ENCODE measurements around the gene AZGP1. TPM values are rescaled to one million over a fixed set of nuclear protein-coding genes. Genes with fewer than 3 reads are reported as not detected.
"Not testable (repeated sequence)": the region's sequence is repeated elsewhere in the genome, so short reads cannot be mapped to it uniquely, and the experiment has no call there.

The AZGP1 gene
- total RNA-seq, 1 donor from 2014 or later: not detected

DNA sequence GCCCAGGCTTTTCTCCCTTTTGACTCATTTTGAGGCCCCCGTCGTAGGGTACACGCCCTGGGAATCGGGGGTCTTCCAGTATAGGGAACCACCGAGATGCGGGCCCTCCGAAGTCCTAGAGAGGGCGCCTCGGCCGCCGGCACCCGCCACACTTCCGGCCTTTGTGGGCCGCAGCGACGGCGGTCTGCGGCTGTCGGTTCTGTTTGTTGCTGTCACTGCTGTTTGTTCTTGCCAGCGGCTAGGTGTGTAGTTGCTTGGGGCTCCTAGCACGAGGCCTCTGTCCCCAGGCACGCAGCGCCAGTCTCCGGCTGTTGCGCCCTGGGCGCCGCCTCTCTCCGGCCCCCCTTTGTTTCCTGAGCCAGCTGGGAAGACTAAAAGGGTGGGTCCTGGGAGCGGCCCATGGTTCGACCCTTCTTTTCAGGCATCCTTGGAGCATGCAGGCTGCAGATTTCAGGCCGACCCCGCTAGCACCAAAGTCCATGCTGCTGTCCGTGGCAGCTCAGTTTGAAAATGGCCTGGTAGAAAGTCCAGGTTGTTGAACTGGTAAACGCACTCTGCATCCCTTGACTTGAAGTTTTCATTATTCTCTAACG lies 21.8 kb upstream of the AZGP1 start:
- Mint-ChIP-seq H3K36me3 (ENCODE audit: low read depth) (no peaks in the 10 kb centered on the region), H3K4me3 (ENCODE audit: unreplicated experiment) (peak overlapping the region; percentile 42), H3K27ac (ENCODE audit: unreplicated experiment) (no peak overlapping the region), H3K9me3 (ENCODE audit: low read depth) (no peaks in the 10 kb centered on the region), H3K4me1 (ENCODE audit: low read depth) (peaks cover 6% of the 10 kb centered on the region), H3K27me3 (ENCODE audit: low read depth) (peaks cover 4% of the 10 kb centered on the region)
- DNase-seq (ENCODE audit: low spot score): no peak
- TF ChIP-seq, protein P1, sequence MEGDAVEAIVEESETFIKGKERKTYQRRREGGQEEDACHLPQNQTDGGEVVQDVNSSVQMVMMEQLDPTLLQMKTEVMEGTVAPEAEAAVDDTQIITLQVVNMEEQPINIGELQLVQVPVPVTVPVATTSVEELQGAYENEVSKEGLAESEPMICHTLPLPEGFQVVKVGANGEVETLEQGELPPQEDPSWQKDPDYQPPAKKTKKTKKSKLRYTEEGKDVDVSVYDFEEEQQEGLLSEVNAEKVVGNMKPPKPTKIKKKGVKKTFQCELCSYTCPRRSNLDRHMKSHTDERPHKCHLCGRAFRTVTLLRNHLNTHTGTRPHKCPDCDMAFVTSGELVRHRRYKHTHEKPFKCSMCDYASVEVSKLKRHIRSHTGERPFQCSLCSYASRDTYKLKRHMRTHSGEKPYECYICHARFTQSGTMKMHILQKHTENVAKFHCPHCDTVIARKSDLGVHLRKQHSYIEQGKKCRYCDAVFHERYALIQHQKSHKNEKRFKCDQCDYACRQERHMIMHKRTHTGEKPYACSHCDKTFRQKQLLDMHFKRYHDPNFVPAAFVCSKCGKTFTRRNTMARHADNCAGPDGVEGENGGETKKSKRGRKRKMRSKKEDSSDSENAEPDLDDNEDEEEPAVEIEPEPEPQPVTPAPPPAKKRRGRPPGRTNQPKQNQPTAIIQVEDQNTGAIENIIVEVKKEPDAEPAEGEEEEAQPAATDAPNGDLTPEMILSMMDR (IDR thresholded peaks at IDR 0.05): peak; percentile 10

DNA sequence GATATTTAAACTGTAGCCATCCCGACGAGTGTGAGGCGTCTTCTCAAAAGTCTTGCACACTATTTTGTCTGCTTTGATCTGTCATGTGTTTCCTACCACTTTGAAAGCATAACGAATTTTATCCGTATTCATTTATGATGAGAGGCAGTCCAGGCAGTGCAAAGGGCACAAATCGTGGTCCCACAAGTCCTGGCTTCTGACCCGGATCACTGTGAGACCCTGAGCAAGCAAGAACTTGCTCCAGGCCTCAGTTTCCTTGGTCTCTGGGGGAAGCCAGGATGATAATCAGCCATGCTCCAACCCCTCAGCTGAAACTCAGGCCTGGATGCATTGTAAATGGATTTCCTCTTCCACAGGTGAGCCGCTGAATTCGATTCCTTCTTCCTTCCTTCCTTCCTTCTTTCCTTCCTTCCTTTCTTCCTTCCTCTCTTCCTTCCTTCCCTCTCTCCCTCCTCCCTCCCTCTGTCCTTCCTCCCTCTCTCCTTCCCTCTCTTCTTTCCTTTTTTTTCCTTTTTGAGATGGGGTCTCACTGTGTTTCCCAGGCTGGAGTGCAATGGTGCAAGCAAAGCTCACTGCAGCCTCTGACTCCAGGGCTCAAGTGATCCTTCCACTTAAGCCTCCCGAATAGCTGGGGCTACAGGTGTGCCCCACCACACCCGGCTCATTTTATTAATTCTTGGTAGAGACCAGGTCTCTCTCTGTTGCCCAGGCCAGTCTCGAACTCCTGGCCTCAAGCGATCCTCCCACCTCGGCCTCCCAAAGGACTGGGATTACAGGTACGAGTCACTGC lies 21.1 kb upstream of the AZGP1 start:
- no peaks in the 10 kb centered on the region for H3K36me3 Mint-ChIP-seq (ENCODE audit: low read depth)

DNA sequence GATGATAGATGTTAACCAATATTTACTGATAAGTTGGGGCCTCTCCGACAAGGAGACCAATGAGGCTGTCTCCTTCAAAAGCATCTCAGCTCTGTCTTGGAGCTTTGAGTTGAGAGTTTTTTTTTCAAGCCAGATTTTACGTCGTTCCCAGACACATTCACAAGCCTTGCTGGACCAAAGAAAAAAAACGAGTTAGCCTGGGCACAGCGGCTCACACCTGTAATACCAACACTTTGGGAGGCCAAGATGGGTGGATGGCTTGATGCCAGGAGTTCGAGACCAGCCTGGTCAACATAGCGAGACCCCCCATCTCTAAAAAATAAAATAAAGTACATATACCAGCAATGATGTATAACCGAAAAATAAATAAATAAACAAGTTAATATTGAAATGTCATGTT lies 19.0 kb upstream of the AZGP1 start:
- Mint-ChIP-seq H3K27me3 (ENCODE audit: low read depth) (peaks cover 6% of the 10 kb centered on the region), H3K27ac (ENCODE audit: unreplicated experiment) (no peak overlapping the region), H3K4me1 (ENCODE audit: low read depth) (peaks cover 12% of the 10 kb centered on the region), H3K36me3 (ENCODE audit: low read depth) (no peaks in the 10 kb centered on the region), H3K9me3 (ENCODE audit: low read depth) (no peaks in the 10 kb centered on the region), H3K4me3 (ENCODE audit: unreplicated experiment) (no peak overlapping the region)
- TF ChIP-seq, protein P1 (IDR thresholded peaks at IDR 0.05): no peak
- DNase-seq (ENCODE audit: low spot score): peak; percentile 18

More for the DNA sequence above, 21.1 kb upstream of the AZGP1 start:
- Mint-ChIP-seq H3K4me3 (ENCODE audit: unreplicated experiment) (peak overlapping the region; percentile 42), H3K27me3 (ENCODE audit: low read depth) (peaks cover 4% of the 10 kb centered on the region), H3K27ac (ENCODE audit: unreplicated experiment) (no peak overlapping the region), H3K9me3 (ENCODE audit: low read depth) (no peaks in the 10 kb centered on the region), H3K4me1 (ENCODE audit: low read depth) (peaks cover 6% of the 10 kb centered on the region)
- TF ChIP-seq, protein P1 (IDR thresholded peaks at IDR 0.05): no peak
- DNase-seq (ENCODE audit: low spot score): no peak

DNA sequence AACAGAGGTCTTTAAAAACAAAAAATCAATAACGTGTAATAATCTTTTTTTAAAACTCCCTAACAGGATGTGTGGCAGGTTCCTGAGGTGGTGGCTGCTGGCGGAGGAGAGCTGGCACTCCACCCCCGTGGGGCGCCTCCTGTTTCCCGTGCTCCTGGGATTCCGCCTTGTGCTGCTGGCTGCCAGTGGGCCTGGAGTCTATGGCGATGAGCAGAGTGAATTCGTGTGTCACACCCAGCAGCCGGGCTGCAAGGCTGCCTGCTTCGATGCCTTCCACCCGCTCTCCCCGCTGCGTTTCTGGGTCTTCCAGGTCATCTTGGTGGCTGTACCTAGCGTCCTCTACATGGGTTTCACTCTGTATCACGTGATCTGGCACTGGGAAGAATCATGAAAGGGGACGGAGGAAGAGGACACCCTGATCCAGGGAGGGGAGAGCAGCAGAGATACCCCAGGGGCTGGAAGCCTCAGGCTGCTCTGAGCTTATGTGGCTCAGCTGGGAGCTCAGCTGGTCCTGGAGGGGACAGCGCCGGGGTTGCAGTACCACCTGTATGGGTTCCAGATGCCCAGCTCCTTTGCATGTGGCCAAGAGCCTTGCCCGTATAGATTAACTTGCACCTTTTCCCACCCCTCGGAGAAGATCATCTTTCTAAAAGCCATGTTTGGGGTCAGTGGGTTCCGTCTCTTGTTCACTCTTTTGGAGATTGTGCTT lies 16.7 kb upstream of the AZGP1 start:
- H3K27me3 Mint-ChIP-seq (ENCODE audit: low read depth): peaks cover 6% of the 10 kb centered on the region
- H3K9me3 Mint-ChIP-seq (ENCODE audit: low read depth): no peaks in the 10 kb centered on the region
- TF ChIP-seq, protein P1 (IDR thresholded peaks at IDR 0.05): no peak
- H3K36me3 Mint-ChIP-seq (ENCODE audit: low read depth): no peaks in the 10 kb centered on the region
- peaks cover 12% of the 10 kb centered on the region for H3K4me1 Mint-ChIP-seq (ENCODE audit: low read depth)
- H3K4me3 Mint-ChIP-seq (ENCODE audit: unreplicated experiment): no peak overlapping the region
- no peak for DNase-seq (ENCODE audit: low spot score)
- H3K27ac Mint-ChIP-seq (ENCODE audit: unreplicated experiment): no peak overlapping the region

DNA sequence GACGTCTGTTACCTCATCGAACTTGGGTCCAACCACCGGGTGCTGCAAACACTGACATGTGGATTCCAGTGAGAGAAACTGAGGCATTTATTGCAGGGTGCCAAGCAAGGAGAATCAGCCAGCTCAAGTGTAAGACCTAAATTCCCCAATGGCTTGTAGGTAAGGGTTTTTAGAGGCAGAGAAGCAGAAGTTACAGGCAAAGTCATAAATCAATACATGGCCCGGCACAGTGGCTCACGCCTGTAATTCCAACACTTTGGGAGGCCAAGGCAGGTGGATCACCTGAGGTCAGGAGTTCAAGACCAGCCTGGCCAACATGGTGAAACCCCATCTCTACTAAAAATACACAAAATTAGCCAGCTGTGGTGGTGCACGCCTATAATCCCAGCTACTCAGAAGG lies 15.7 kb upstream of the AZGP1 start:
- not testable (repeated sequence) for H3K27ac Mint-ChIP-seq (ENCODE audit: unreplicated experiment); H3K9me3 Mint-ChIP-seq (ENCODE audit: low read depth); H3K36me3 Mint-ChIP-seq (ENCODE audit: low read depth); DNase-seq (ENCODE audit: low spot score); H3K4me3 Mint-ChIP-seq (ENCODE audit: unreplicated experiment)
- H3K4me1 Mint-ChIP-seq (ENCODE audit: low read depth): peaks cover 12% of the 10 kb centered on the region
- peaks cover 12% of the 10 kb centered on the region for H3K27me3 Mint-ChIP-seq (ENCODE audit: low read depth)

All from chondrocyte (in vitro differentiated cells).